ENCODE measurements around the gene CREB5. TPM values are rescaled to one million over a fixed set of nuclear protein-coding genes. Genes with fewer than 3 reads are reported as not detected.

Gene CREB5
- polyA plus RNA-seq, 1 donor from 2014 or later = 3.7 TPM

GRCh38 chr7:28570113-28570969 lies 158.0 kb downstream of the CREB5 start:
- H3K9me2 ChIP-seq (ENCODE audit: insufficient read depth, low read length) = no peaks in the 10 kb centered on the region
- no peaks in the 10 kb centered on the region for H3F3A ChIP-seq (ENCODE audit: insufficient read depth, low read length, poor library complexity, severe bottlenecking)
- no peak overlapping the region for H3K4me3 ChIP-seq (ENCODE audit: low read length)
- no peak for TF ChIP-seq TAF1 (IDR thresholded peaks at IDR 0.05; ENCODE audit: low read depth)
- TF ChIP-seq REST (IDR thresholded peaks at IDR 0.05; ENCODE audit: borderline replicate concordance) = no peak
- no peak for TF ChIP-seq POLR2AphosphoS5 (IDR thresholded peaks at IDR 0.05)
- no peak for TF ChIP-seq CTCF (IDR thresholded peaks at IDR 0.05; ENCODE audit: poor library complexity, severe bottlenecking)
- TF ChIP-seq EP300 (conservative IDR thresholded peaks at IDR 0.05; ENCODE audit: poor library complexity, severe bottlenecking) = no peak
- TF ChIP-seq EZH2 (IDR thresholded peaks at IDR 0.05; ENCODE audit: borderline replicate concordance, insufficient read depth, low read length, poor library complexity, severe bottlenecking) = no peak
- no peak for TF ChIP-seq SMC3 (conservative IDR thresholded peaks at IDR 0.05; ENCODE audit: poor library complexity)
- TF ChIP-seq MXI1 (conservative IDR thresholded peaks at IDR 0.05; ENCODE audit: poor library complexity, severe bottlenecking) = no peak
- no peak for TF ChIP-seq RAD21 (conservative IDR thresholded peaks at IDR 0.05)
- no peaks in the 10 kb centered on the region for H3K9me3 ChIP-seq (ENCODE audit: low read length)
- no peaks in the 10 kb centered on the region for H3K27me3 ChIP-seq (ENCODE audit: insufficient read depth, low read depth, low read length)
- no peaks in the 10 kb centered on the region for H4K20me1 ChIP-seq (ENCODE audit: insufficient read depth)
- no peak overlapping the region for H2AFZ ChIP-seq (ENCODE audit: low read depth, low read length)
- no peaks in the 10 kb centered on the region for H3K36me3 ChIP-seq (ENCODE audit: insufficient read depth, low read length)
- H3K4me2 ChIP-seq (ENCODE audit: low read length) = no peak overlapping the region
- H3K9ac ChIP-seq (ENCODE audit: low read length) = no peak overlapping the region
- no peaks in the 10 kb centered on the region for H3K79me2 ChIP-seq (replicated peaks; ENCODE audit: insufficient read depth, low read length)
- H3K27ac ChIP-seq (ENCODE audit: low read length) = no peak overlapping the region

- H3K27me3 ChIP-seq (ENCODE audit: insufficient read depth, low read depth, low read length) = no peaks in the 10 kb centered on the region
- H3K9me2 ChIP-seq (ENCODE audit: insufficient read depth, low read length) = no peaks in the 10 kb centered on the region
- no peak overlapping the region for H3K4me3 ChIP-seq (ENCODE audit: low read length)
- H4K20me1 ChIP-seq (ENCODE audit: insufficient read depth) = no peaks in the 10 kb centered on the region
- no peak overlapping the region for H3K27ac ChIP-seq (ENCODE audit: low read length)
- no peaks in the 10 kb centered on the region for H3K79me2 ChIP-seq (replicated peaks; ENCODE audit: insufficient read depth, low read length)
- H3K9ac ChIP-seq (ENCODE audit: low read length) = no peak overlapping the region
- no peak overlapping the region for H2AFZ ChIP-seq (ENCODE audit: low read depth, low read length)
- no peaks in the 10 kb centered on the region for H3F3A ChIP-seq (ENCODE audit: insufficient read depth, low read length, poor library complexity, severe bottlenecking)
- H3K9me3 ChIP-seq (ENCODE audit: low read length) = no peaks in the 10 kb centered on the region
- H3K4me2 ChIP-seq (ENCODE audit: low read length) = no peak overlapping the region
- no peaks in the 10 kb centered on the region for H3K36me3 ChIP-seq (ENCODE audit: insufficient read depth, low read length)
- no peak for TF ChIP-seq REST (IDR thresholded peaks at IDR 0.05; ENCODE audit: borderline replicate concordance)
- no peak for TF ChIP-seq EZH2 (IDR thresholded peaks at IDR 0.05; ENCODE audit: borderline replicate concordance, insufficient read depth, low read length, poor library complexity, severe bottlenecking)
- no peak for TF ChIP-seq MXI1 (conservative IDR thresholded peaks at IDR 0.05; ENCODE audit: poor library complexity, severe bottlenecking)
- no peak for TF ChIP-seq RAD21 (conservative IDR thresholded peaks at IDR 0.05)
- TF ChIP-seq SMC3 (conservative IDR thresholded peaks at IDR 0.05; ENCODE audit: poor library complexity) = no peak
- TF ChIP-seq POLR2AphosphoS5 (IDR thresholded peaks at IDR 0.05) = no peak
These were observed 158.6 kb downstream of the CREB5 start for GRCh38 chr7:28570970-28571288.
